Endometrium (tissue), 2 donors: ENCODE results near the gene PKN2.

Experiments used
- FAIRE-seq: peaks from 2 replicates; lab custom pipeline; 2012; peaks lifted over from hg19 to GRCh38; lab: Jason Lieb, UNC
- donor health status: control.
- donor health status: control.

PKN2 gene

DNA sequence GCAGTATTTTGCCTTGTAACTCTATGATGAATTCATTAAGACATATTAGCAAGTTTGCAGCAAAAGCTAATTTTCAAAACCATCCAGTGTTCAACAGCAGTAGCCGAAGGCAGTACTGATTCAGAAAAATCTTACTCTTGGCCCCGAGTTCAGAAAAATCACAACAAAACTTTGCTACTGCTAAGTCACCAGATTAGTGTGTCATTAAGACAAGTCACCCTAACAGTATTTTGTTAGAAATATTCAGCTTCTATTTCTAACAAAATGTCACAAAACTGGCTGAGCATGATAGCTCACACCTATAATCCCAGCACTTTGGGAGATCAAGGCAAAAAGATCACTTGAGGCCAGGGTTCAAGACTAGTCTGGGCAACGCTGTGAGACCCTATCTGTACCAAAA, 199.1 kb downstream of the PKN2 start:
- FAIRE-seq: no peak
